Smooth muscle cell (in vitro differentiated cells): Measurements from ENCODE around the gene NKX1-2. TPM values are rescaled to one million over a fixed set of nuclear protein-coding genes. Genes with fewer than 3 reads are reported as not detected.

ENCODE experiments used
- DNase-seq: peaks from one replicate; lab custom pipeline; 2025; ENCODE audit not compliant: unreplicated experiment; lab: John Stamatoyannopoulos, UW
- H2AFZ ChIP-seq: fragments of 200-600 bp; sonication (generic); 2 replicates; pipeline ENCODE4 v1.6.0; 2016; ENCODE audit warnings: antibody characterized with exemption, low read depth, mild to moderate bottlenecking
- H3F3A ChIP-seq: fragments of 200-600 bp; sonication (generic); 2 replicates; pipeline ENCODE4 v1.6.0; 2017; ENCODE audit warnings: antibody characterized with exemption, low read depth
- H3K27ac ChIP-seq: fragments of 200-600 bp; sonication (generic); 2 replicates; pipeline ENCODE4 v1.5.1; 2016; ENCODE audit warnings: low read depth, mild to moderate bottlenecking
- H3K27me3 ChIP-seq: fragments of 200-600 bp; sonication (generic); 2 replicates; pipeline ENCODE4 v1.6.1; 2016; ENCODE audit warnings: low read depth, mild to moderate bottlenecking
- H3K36me3 ChIP-seq: fragments of 200-600 bp; sonication (generic); 2 replicates; pipeline ENCODE4 v1.5.1; 2016; ENCODE audit warnings: low read depth
- H3K4me1 ChIP-seq: fragments of 200-600 bp; sonication (generic); 2 replicates; pipeline ENCODE4 v1.5.1; 2016; ENCODE audit warnings: low read depth
- H3K4me2 ChIP-seq: fragments of 200-600 bp; sonication (generic); 2 replicates; pipeline ENCODE4 v1.6.0; 2016; ENCODE audit warnings: mild to moderate bottlenecking
- H3K4me3 ChIP-seq: fragments of 200-600 bp; sonication (generic); 2 replicates; pipeline ENCODE4 v1.5.1; 2016; ENCODE audit warnings: mild to moderate bottlenecking
- H3K79me2 ChIP-seq: fragments of 200-600 bp; sonication (generic); 2 replicates; pipeline ENCODE4 v1.6.0; 2016; ENCODE audit warnings: low read depth, mild to moderate bottlenecking
- H3K9ac ChIP-seq: fragments of 200-600 bp; sonication (generic); 2 replicates; pipeline ENCODE4 v1.6.0; 2016; ENCODE audit warnings: low read depth
- H3K9me3 ChIP-seq: fragments of 200-600 bp; sonication (generic); replicated peaks from 2 replicates; pipeline ENCODE4 v1.5.1; 2016; ENCODE audit warnings: low read depth
- H4K20me1 ChIP-seq: fragments of 200-600 bp; sonication (generic); 2 replicates; pipeline ENCODE4 v1.6.0; 2016; ENCODE audit warnings: low read depth
- CTCF ChIP-seq: fragments of 200-600 bp; sonication (generic); IDR thresholded peaks from 2 replicates; pipeline ENCODE4 v1.5.1; 2017; ENCODE audit warnings: borderline replicate concordance, mild to moderate bottlenecking, antibody characterized with exemption; ENCODE audit not compliant: insufficient read depth, poor library complexity, severe bottlenecking
- WGBS: methylation state at CpG from one replicate; pipeline ENCODE4 v1.1.7; 2016; ENCODE audit warnings: low lambda C conversion rate; 5-methylcytosine and 5-hydroxymethylcytosine counted together
- polyA plus RNA-seq: library from polyadenylated mRNA; unstranded; fragments of >200 nt; fragmentation: Nextera tagmentation; extraction: Ambion mirVana; gene quantifications from 2 replicates; pipeline ENCODE4 v1.2.1, GENCODE V29; 2016
- total RNA-seq: library from RNA; depleted of rRNA; stranded (reverse); fragments of >200 nt; gene quantifications from 2 replicates; pipeline ENCODE4 v1.2.3, GENCODE V29; 2014

The NKX1-2 gene
- total and polyA plus RNA-seq, 2 experiments from 2014 or later, result not detected

GRCh38 chr10:124458889-124459288, 9.1 kb upstream of the NKX1-2 start:
- peaks cover 24% of the 10 kb centered on the region for H3K27me3 ChIP-seq
- H4K20me1 ChIP-seq, result no peaks in the 10 kb centered on the region
- 42% methylated on average over 2 of the region's 2 CpGs for WGBS
- no peak overlapping the region for H3K4me3 ChIP-seq
- no peak for DNase-seq
- no peaks in the 10 kb centered on the region for H3F3A ChIP-seq
- H3K4me1 ChIP-seq, result no peaks in the 10 kb centered on the region
- H3K9ac ChIP-seq, result no peak overlapping the region
- no peak overlapping the region for H3K4me2 ChIP-seq
- no peak for TF ChIP-seq CTCF
- H3K79me2 ChIP-seq, result no peaks in the 10 kb centered on the region
- no peak overlapping the region for H3K27ac ChIP-seq
- H3K36me3 ChIP-seq, result no peaks in the 10 kb centered on the region
- H2AFZ ChIP-seq, result no peak overlapping the region
- no peaks in the 10 kb centered on the region for H3K9me3 ChIP-seq

DNA sequence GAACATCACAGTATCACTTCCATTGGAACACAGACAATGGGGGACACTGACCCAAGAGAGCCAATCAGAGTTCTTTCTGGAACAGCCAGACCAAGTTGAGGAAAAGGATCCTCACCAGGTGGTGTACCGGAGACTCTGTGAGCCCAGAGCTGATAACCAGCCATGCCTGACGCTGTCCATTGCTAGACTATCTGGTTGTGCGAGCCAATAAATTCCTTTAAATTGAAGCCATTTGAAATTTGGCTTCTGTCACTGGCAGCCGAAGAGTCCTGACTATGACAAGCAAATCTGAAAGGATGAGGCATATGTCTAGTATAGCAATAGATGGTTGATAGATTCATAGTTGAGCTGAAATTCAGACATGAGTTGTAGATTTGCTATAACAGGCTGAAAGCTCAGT, 8.6 kb upstream of the NKX1-2 start:
- 74% methylated on average over 4 of the region's 4 CpGs for WGBS
- TF ChIP-seq CTCF, result no peak
- no peak overlapping the region for H3K4me3 ChIP-seq

DNA sequence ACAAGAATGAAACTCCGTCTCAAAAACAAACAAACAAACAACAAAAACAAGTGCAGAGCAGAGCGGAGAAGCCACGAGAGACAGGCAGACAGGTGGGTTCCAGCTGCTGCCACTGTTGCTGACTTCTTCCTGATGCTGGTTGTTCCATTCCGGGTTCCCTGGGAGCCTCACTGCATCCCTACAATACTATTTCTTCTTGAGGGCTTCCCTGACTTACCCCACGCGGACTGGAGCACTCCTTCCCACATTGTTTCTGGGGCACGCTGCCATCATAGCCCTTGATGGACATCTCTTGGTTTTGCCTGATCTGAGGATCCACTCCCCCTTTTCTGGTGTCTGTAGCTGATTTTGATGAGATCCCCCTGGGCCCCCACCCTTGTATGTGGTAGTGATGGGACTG, 5.6 kb upstream of the NKX1-2 start:
- no peak for TF ChIP-seq CTCF
- H3K79me2 ChIP-seq, result no peaks in the 10 kb centered on the region
- peaks cover 13% of the 10 kb centered on the region for H3K4me1 ChIP-seq
- H3K4me2 ChIP-seq, result no peak overlapping the region
- H3F3A ChIP-seq, result no peaks in the 10 kb centered on the region
- no peak overlapping the region for H3K27ac ChIP-seq
- DNase-seq, result no peak
- H4K20me1 ChIP-seq, result no peaks in the 10 kb centered on the region
- H3K9ac ChIP-seq, result no peak overlapping the region
- H3K27me3 ChIP-seq, result peaks cover 58% of the 10 kb centered on the region
- H3K9me3 ChIP-seq, result no peaks in the 10 kb centered on the region
- H2AFZ ChIP-seq, result no peak overlapping the region
- no peak overlapping the region for H3K4me3 ChIP-seq
- H3K36me3 ChIP-seq, result no peaks in the 10 kb centered on the region
- WGBS, result 92% methylated on average over 7 of the region's 7 CpGs

More for the DNA sequence above, 8.6 kb upstream of the NKX1-2 start:
- Histone ChIP-seq H3K36me3 (no peaks in the 10 kb centered on the region), H4K20me1 (no peaks in the 10 kb centered on the region), H3K27ac (no peak overlapping the region), H3K4me2 (no peak overlapping the region), H3K27me3 (peaks cover 28% of the 10 kb centered on the region), H3K9ac (no peak overlapping the region), H3K79me2 (no peaks in the 10 kb centered on the region), H2AFZ (no peak overlapping the region), H3K4me1 (no peaks in the 10 kb centered on the region), H3F3A (no peaks in the 10 kb centered on the region), H3K9me3 (no peaks in the 10 kb centered on the region)
- no peak for DNase-seq

- Histone ChIP-seq H2AFZ (no peak overlapping the region), H3F3A (no peaks in the 10 kb centered on the region), H3K36me3 (no peaks in the 10 kb centered on the region), H3K4me3 (no peak overlapping the region), H3K9ac (no peak overlapping the region), H3K4me2 (no peak overlapping the region), H3K27ac (no peak overlapping the region), H4K20me1 (no peaks in the 10 kb centered on the region), H3K9me3 (no peaks in the 10 kb centered on the region), H3K4me1 (peaks cover 24% of the 10 kb centered on the region), H3K79me2 (no peaks in the 10 kb centered on the region), H3K27me3 (peaks cover 72% of the 10 kb centered on the region)
- no peak for TF ChIP-seq CTCF
- 7% methylated on average over 8 of the region's 8 CpGs for WGBS
- DNase-seq, result no peak
These were observed 4.2 kb upstream of the NKX1-2 start for GRCh38 chr10:124453960-124454610.
